HFF-Myc (cell line): ENCODE results near the gene CCDC82.
A peak's percentile ranks its signal among the peaks of the same experiment; 100 is the strongest.

Experiments
- DNase-seq: peaks from one replicate; pipeline ENCODE4 v3.0.0-alpha.2; 2011; ENCODE audit warnings: low read depth; ENCODE audit errors: extremely low read depth
- H3K4me3 ChIP-seq: replicated peaks from 2 replicates; pipeline ENCODE4 v1.5.1; 2011; ENCODE audit warnings: low read depth, mild to moderate bottlenecking, control low read depth, low read length
- TF ChIP-seq, protein P1 (sequence below): IDR thresholded peaks from 2 replicates; pipeline ENCODE4 v1.5.1; 2012; ENCODE audit warnings: mild to moderate bottlenecking, low read depth, low read length, control low read depth; ENCODE audit errors: missing control alignments

CCDC82 gene

GRCh38 chr11:96366024-96366423 lies 23.7 kb downstream of the CCDC82 start:
- DNase-seq: no peak
- H3K4me3 ChIP-seq: no peak overlapping the region
- TF ChIP-seq, protein P1, sequence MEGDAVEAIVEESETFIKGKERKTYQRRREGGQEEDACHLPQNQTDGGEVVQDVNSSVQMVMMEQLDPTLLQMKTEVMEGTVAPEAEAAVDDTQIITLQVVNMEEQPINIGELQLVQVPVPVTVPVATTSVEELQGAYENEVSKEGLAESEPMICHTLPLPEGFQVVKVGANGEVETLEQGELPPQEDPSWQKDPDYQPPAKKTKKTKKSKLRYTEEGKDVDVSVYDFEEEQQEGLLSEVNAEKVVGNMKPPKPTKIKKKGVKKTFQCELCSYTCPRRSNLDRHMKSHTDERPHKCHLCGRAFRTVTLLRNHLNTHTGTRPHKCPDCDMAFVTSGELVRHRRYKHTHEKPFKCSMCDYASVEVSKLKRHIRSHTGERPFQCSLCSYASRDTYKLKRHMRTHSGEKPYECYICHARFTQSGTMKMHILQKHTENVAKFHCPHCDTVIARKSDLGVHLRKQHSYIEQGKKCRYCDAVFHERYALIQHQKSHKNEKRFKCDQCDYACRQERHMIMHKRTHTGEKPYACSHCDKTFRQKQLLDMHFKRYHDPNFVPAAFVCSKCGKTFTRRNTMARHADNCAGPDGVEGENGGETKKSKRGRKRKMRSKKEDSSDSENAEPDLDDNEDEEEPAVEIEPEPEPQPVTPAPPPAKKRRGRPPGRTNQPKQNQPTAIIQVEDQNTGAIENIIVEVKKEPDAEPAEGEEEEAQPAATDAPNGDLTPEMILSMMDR: no peak

DNA sequence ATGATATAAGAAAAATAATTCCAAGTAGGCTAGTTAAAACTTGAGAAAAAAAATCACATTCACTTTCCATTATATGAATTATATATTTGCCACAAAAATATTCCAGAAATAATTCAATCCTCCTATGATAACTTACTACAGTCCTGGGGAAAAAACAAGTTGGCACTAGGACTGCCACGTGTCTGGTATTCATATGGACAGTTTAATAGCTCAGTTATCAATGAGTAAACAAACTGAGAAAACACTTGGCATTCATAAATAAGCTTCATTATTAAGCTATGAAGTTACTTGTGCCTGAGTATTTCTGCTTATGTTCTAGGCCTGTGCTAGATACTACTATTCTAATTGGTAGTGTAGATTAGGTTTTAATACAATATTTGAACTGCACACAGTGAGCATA lies 24.2 kb downstream of the CCDC82 start:
- H3K4me3 ChIP-seq: no peak overlapping the region
- DNase-seq: no peak
- TF ChIP-seq, protein P1: no peak

- TF ChIP-seq, protein P1: no peak
- no peak for DNase-seq
- no peak overlapping the region for H3K4me3 ChIP-seq
Observed at GRCh38 chr11:96361778-96362177, 27.9 kb downstream of the CCDC82 start.

DNA sequence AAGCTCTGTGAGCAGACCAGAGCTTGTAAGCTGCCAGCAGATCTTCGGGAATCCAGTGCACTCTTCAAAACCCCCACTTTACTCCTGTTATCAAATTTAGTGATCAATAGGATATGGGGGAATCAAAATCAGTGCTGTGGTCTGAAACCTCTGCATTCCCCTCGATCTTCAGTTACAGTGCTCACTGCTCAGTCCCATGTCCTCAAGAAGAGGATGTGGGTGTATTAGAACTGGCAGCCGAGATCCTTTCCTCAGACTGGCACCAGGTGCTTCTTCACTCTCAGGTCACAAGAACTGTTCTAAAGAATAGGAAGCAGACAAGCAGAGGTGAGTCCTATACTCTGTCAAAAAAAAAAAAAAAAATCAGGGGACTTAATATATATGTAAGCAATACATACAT lies 31.4 kb downstream of the CCDC82 start:
- no peak overlapping the region for H3K4me3 ChIP-seq
- TF ChIP-seq, protein P1: no peak
- DNase-seq: no peak

GRCh38 chr11:96357794-96358193 lies 31.9 kb downstream of the CCDC82 start:
- no peak overlapping the region for H3K4me3 ChIP-seq
- DNase-seq: no peak
- TF ChIP-seq, protein P1: no peak

- no peak overlapping the region for H3K4me3 ChIP-seq
- TF ChIP-seq, protein P1: no peak
- DNase-seq: no peak
Observed at GRCh38 chr11:96356848-96357247, 32.9 kb downstream of the CCDC82 start.

GRCh38 chr11:96342961-96343711 lies 46.6 kb downstream of the CCDC82 start, which contains the start of gene MAML2:
MAML2 (minus strand) TSS chr11:96343195; CDS start chr11:96341895, 1,300 bp downstream.
- TF ChIP-seq, protein P1: peak; percentile 84
- H3K4me3 ChIP-seq: peak within 1 kb of the TSS; percentile 66
- DNase-seq: peak; percentile 89
